WTC11 (cell line): Measurements from ENCODE around the gene VPS4B. TPM values are rescaled to one million over a fixed set of nuclear protein-coding genes. Genes with fewer than 3 reads are reported as not detected.

Source experiments
- ATAC-seq: fragments of 200-7000 bp; cut with Tn5 transposase; 2 replicates; pipeline ENCODE4 v1.10.0; 2021; ENCODE audit warnings: mild to moderate bottlenecking, moderate library complexity
- CTCF ChIA-PET: fragments of 300-600 bp; sonication (Branson Sonifier 250); formaldehyde crosslinking; loops from one replicate; lab custom pipeline; 2021; ENCODE audit warnings: antibody characterized with exemption; lab: Charles Lee
- POLR2A ChIA-PET: fragments of 350-600 bp; sonication (Branson Sonifier 250); formaldehyde crosslinking; loops from one replicate; lab custom pipeline; 2021; ENCODE audit warnings: antibody characterized with exemption; lab: Charles Lee
- DNase-seq: peaks from one replicate; pipeline ENCODE4 v3.0.0; 2021; ENCODE audit warnings: low spot score
- H3K27ac Mint-ChIP-seq: 2 replicates; pipeline ENCODE4 v1.8.0; 2021; ENCODE audit warnings: mixed read lengths
- H3K27me3 Mint-ChIP-seq: 2 replicates; pipeline ENCODE4 v1.8.0; 2021; ENCODE audit warnings: low read depth, mild to moderate bottlenecking, moderate library complexity, mixed read lengths
- H3K36me3 Mint-ChIP-seq: 2 replicates; pipeline ENCODE4 v1.8.0; 2021; ENCODE audit warnings: mixed read lengths
- H3K4me1 Mint-ChIP-seq: 2 replicates; pipeline ENCODE4 v1.8.0; 2022; ENCODE audit warnings: mixed read lengths
- H3K4me3 Mint-ChIP-seq: 2 replicates; pipeline ENCODE4 v1.8.0; 2021; ENCODE audit warnings: mild to moderate bottlenecking, moderate library complexity, mixed read lengths
- H3K9me3 Mint-ChIP-seq: 2 replicates; pipeline ENCODE4 v1.8.0; 2021; ENCODE audit warnings: mixed read lengths
- CREB1 ChIP-seq: sonication (generic); formaldehyde crosslinking; IDR thresholded peaks from 2 replicates; pipeline ENCODE4 v1.8.0; 2023; ENCODE audit warnings: mild to moderate bottlenecking, missing genetic modification reagents
- CREM ChIP-seq: sonication (generic); formaldehyde crosslinking; IDR thresholded peaks from 2 replicates; pipeline ENCODE4 v1.8.1; 2022; ENCODE audit warnings: mild to moderate bottlenecking, missing genetic modification reagents, moderate library complexity
- ETV6 ChIP-seq: sonication (generic); formaldehyde crosslinking; IDR thresholded peaks from 2 replicates; pipeline ENCODE4 v1.8.1; 2022; ENCODE audit warnings: mild to moderate bottlenecking, missing genetic modification reagents
- MYBL2 ChIP-seq: sonication (generic); formaldehyde crosslinking; IDR thresholded peaks from 2 replicates; pipeline ENCODE4 v1.8.1; 2023; ENCODE audit warnings: mild to moderate bottlenecking, moderate library complexity, missing genetic modification reagents
- NFE2L1 ChIP-seq: sonication (generic); formaldehyde crosslinking; IDR thresholded peaks from 2 replicates; pipeline ENCODE4 v1.8.1; 2023; ENCODE audit warnings: missing genetic modification reagents
- RELA ChIP-seq: sonication (generic); formaldehyde crosslinking; IDR thresholded peaks from 2 replicates; pipeline ENCODE4 v1.8.1; 2022; ENCODE audit warnings: missing genetic modification reagents, mild to moderate bottlenecking, borderline replicate concordance
- SMAD3 ChIP-seq: sonication (generic); formaldehyde crosslinking; IDR thresholded peaks from 2 replicates; pipeline ENCODE4 v1.8.0; 2022; ENCODE audit warnings: missing genetic modification reagents, mild to moderate bottlenecking, borderline replicate concordance
- SMAD4 ChIP-seq: sonication (generic); formaldehyde crosslinking; IDR thresholded peaks from 2 replicates; pipeline ENCODE4 v1.8.0; 2022; ENCODE audit warnings: mild to moderate bottlenecking, missing genetic modification reagents
- SOX15 ChIP-seq: fragments of 250-450 bp; sonication (Bioruptor Pico); IDR thresholded peaks from 2 replicates; pipeline ENCODE4 v1.9.0; 2021; ENCODE audit warnings: mild to moderate bottlenecking
- SP1 ChIP-seq: sonication (generic); formaldehyde crosslinking; conservative IDR thresholded peaks from 2 replicates; pipeline ENCODE4 v1.8.1; 2022; ENCODE audit warnings: missing genetic modification reagents
- TP53 ChIP-seq: sonication (generic); formaldehyde crosslinking; IDR thresholded peaks from 2 replicates; pipeline ENCODE4 v1.8.1; 2023; ENCODE audit warnings: mild to moderate bottlenecking, missing genetic modification reagents
- ZNF396 ChIP-seq: fragments of 250-450 bp; sonication (Bioruptor Pico); IDR thresholded peaks from 2 replicates; pipeline ENCODE4 v1.8.0; 2021; ENCODE audit warnings: mild to moderate bottlenecking, moderate library complexity, borderline replicate concordance
- total RNA-seq: library from RNA; stranded (reverse); gene quantifications from 3 replicates; pipeline ENCODE4 v1.2.3, GENCODE V29; 2021
- TF ChIP-seq, protein P1 (sequence below): sonication (generic); formaldehyde crosslinking; IDR thresholded peaks from 2 replicates; pipeline ENCODE4 v1.8.1; 2023; ENCODE audit warnings: mild to moderate bottlenecking, missing genetic modification reagents, moderate library complexity
- TF ChIP-seq, protein P2 (sequence below): fragments of 250-450 bp; sonication (Bioruptor Pico); conservative IDR thresholded peaks from 2 replicates; pipeline ENCODE4 v1.9.0; 2021; ENCODE audit warnings: mild to moderate bottlenecking
- TF ChIP-seq, protein P3 (sequence below): sonication (generic); formaldehyde crosslinking; IDR thresholded peaks from 2 replicates; pipeline ENCODE4 v1.8.0; 2022; ENCODE audit warnings: mild to moderate bottlenecking, missing genetic modification reagents
- TF ChIP-seq, protein P4 (sequence below): sonication (generic); formaldehyde crosslinking; IDR thresholded peaks from 2 replicates; pipeline ENCODE4 v1.8.0; 2022; ENCODE audit warnings: mild to moderate bottlenecking, missing genetic modification reagents
- TF ChIP-seq, protein P5 (sequence below): sonication (generic); formaldehyde crosslinking; IDR thresholded peaks from 2 replicates; pipeline ENCODE4 v1.8.0; 2022; ENCODE audit warnings: missing genetic modification reagents
- TF ChIP-seq, protein P6 (sequence below): sonication (generic); formaldehyde crosslinking; IDR thresholded peaks from 2 replicates; pipeline ENCODE4 v1.8.1; 2022; ENCODE audit warnings: missing genetic modification reagents, borderline replicate concordance

VPS4B gene
- total RNA-seq, 1 experiment from 2014 or later: 37.8 TPM

DNA sequence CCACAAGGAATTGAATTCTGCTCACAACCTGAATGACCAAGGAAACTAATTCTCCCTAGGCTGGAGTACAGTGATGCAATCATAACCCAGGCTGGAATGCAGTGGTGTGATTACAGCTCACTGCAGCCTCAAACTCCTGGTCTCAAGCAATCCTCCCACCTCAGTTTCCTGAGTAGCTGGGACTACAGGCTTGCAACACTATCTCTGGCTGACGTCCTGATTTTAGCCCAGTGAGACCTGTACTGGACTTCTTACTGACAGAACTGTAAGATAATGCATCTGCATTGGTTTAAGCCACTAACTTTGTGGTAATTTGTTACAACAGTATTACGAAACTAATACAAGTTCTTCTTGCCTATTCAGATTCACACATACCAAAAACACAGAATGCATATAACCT is 45.7 kb downstream of the VPS4B start (continued):
- TF ChIP-seq, protein P1, sequence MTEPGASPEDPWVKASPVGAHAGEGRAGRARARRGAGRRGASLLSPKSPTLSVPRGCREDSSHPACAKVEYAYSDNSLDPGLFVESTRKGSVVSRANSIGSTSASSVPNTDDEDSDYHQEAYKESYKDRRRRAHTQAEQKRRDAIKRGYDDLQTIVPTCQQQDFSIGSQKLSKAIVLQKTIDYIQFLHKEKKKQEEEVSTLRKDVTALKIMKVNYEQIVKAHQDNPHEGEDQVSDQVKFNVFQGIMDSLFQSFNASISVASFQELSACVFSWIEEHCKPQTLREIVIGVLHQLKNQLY (CRISPR knock-in tag): no peak
- TF ChIP-seq, protein P2, sequence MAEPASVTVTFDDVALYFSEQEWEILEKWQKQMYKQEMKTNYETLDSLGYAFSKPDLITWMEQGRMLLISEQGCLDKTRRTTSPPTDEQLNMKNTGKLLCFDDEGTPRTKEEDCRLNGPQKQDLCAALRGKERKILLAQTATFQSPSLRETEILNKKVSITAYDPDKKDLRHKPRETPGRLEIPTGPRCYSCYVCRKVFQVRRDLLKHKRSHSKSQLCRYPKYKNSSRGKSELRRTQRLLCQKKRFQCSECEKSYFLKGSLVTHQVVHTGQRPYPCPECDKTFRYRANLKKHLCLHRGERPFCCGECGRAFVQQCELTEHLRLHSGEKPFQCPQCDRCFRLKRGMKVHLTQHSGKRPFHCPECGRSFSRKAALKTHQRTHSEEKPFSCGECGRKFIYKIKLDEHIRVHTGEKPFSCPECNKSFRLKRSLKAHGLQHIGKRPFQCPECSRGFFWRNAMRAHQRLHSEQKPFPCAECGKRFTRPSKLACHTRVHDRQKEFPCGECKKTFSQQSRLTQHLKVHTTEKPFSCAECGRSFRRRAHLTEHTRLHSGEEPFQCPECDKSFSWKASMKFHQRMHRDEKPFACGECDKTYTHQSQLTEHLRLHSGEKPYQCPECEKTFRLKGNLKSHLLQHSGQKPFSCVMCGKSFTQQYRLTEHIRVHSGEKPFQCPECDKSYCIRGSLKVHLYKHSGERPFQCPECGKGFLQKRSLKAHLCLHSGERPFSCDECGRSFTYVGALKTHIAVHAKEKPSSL (CRISPR knock-in tag): no peak
- TF ChIP-seq, protein P3, sequence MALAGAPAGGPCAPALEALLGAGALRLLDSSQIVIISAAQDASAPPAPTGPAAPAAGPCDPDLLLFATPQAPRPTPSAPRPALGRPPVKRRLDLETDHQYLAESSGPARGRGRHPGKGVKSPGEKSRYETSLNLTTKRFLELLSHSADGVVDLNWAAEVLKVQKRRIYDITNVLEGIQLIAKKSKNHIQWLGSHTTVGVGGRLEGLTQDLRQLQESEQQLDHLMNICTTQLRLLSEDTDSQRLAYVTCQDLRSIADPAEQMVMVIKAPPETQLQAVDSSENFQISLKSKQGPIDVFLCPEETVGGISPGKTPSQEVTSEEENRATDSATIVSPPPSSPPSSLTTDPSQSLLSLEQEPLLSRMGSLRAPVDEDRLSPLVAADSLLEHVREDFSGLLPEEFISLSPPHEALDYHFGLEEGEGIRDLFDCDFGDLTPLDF (CRISPR knock-in tag): no peak
- TF ChIP-seq ZNF396 (no peak), SOX15 (no peak), SMAD3 (CRISPR knock-in tag) (no peak)
- TF ChIP-seq, protein P4, sequence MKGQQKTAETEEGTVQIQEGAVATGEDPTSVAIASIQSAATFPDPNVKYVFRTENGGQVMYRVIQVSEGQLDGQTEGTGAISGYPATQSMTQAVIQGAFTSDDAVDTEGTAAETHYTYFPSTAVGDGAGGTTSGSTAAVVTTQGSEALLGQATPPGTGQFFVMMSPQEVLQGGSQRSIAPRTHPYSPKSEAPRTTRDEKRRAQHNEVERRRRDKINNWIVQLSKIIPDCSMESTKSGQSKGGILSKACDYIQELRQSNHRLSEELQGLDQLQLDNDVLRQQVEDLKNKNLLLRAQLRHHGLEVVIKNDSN (CRISPR knock-in tag): no peak

DNA sequence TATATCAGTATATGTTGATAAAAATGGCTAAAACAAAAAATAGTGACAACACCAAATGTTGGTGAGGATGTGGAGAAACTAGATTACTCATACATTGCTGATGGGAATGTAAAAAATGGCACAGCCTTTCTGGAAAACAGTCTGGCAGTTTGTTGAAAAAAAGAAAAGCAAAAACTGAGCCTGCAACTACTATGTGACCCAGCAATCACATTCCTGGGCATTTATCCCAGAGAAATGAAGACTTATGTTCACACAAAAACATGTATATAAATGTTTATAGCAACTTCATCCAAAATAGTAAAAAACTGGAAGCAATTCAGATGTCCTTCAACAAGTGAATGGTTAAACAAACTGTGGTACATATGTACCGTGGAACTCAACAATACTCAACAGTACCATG is 47.7 kb downstream of the VPS4B start:
- no peak overlapping the region for H3K4me3 Mint-ChIP-seq
- no peak for DNase-seq
- H3K27me3 Mint-ChIP-seq: no peaks in the 10 kb centered on the region; the same call in 1 of the 2 replicates
- ChIA-PET CTCF (no interaction called here), POLR2A (no interaction called here)
- peaks cover 27% of the 10 kb centered on the region for H3K9me3 Mint-ChIP-seq
- ATAC-seq: no peak
- H3K4me1 Mint-ChIP-seq: no peaks in the 10 kb centered on the region
- no peak overlapping the region for H3K27ac Mint-ChIP-seq
- TF ChIP-seq, protein P5, sequence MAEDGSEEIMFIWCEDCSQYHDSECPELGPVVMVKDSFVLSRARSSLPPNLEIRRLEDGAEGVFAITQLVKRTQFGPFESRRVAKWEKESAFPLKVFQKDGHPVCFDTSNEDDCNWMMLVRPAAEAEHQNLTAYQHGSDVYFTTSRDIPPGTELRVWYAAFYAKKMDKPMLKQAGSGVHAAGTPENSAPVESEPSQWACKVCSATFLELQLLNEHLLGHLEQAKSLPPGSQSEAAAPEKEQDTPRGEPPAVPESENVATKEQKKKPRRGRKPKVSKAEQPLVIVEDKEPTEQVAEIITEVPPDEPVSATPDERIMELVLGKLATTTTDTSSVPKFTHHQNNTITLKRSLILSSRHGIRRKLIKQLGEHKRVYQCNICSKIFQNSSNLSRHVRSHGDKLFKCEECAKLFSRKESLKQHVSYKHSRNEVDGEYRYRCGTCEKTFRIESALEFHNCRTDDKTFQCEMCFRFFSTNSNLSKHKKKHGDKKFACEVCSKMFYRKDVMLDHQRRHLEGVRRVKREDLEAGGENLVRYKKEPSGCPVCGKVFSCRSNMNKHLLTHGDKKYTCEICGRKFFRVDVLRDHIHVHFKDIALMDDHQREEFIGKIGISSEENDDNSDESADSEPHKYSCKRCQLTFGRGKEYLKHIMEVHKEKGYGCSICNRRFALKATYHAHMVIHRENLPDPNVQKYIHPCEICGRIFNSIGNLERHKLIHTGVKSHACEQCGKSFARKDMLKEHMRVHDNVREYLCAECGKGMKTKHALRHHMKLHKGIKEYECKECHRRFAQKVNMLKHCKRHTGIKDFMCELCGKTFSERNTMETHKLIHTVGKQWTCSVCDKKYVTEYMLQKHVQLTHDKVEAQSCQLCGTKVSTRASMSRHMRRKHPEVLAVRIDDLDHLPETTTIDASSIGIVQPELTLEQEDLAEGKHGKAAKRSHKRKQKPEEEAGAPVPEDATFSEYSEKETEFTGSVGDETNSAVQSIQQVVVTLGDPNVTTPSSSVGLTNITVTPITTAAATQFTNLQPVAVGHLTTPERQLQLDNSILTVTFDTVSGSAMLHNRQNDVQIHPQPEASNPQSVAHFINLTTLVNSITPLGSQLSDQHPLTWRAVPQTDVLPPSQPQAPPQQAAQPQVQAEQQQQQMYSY (CRISPR knock-in tag): no peak
- no peak for TF ChIP-seq MYBL2 (CRISPR knock-in tag)
- TF ChIP-seq SMAD4 (CRISPR knock-in tag): no peak
- no peak for TF ChIP-seq ETV6 (CRISPR knock-in tag)
- TF ChIP-seq SP1 (CRISPR knock-in tag): no peak
- no peak for TF ChIP-seq CREM (CRISPR knock-in tag)
- TF ChIP-seq, protein P6, sequence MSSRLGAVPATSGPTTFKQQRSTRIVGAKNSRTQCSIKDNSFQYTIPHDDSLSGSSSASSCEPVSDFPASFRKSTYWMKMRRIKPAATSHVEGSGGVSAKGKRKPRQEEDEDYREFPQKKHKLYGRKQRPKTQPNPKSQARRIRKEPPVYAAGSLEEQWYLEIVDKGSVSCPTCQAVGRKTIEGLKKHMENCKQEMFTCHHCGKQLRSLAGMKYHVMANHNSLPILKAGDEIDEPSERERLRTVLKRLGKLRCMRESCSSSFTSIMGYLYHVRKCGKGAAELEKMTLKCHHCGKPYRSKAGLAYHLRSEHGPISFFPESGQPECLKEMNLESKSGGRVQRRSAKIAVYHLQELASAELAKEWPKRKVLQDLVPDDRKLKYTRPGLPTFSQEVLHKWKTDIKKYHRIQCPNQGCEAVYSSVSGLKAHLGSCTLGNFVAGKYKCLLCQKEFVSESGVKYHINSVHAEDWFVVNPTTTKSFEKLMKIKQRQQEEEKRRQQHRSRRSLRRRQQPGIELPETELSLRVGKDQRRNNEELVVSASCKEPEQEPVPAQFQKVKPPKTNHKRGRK (CRISPR knock-in tag): no peak
- no peak for TF ChIP-seq RELA (CRISPR knock-in tag)
- TF ChIP-seq TP53 (CRISPR knock-in tag): no peak
- no peak for TF ChIP-seq NFE2L1 (CRISPR knock-in tag)
- no peak for TF ChIP-seq CREB1
- H3K36me3 Mint-ChIP-seq: peaks cover 9% of the 10 kb centered on the region
